Gastroesophageal sphincter (tissue), 4 donors: ENCODE measurements around the gene PBX1. TPM values are rescaled to one million over a fixed set of nuclear protein-coding genes. Genes with fewer than 3 reads are reported as not detected.

Source experiments
- ATAC-seq: fragments of 150-250 bp; one replicate; pipeline ENCODE4 v1.9.1; 2016; ENCODE audit warnings: mild to moderate bottlenecking, moderate library complexity
- H3K27ac ChIP-seq, 4 donors: fragments of 200-600 bp; sonication (generic) in 3 of 4; 1 replicate in 3 of 4; 2 replicates in 1 of 4; pipeline ENCODE4 v1.5.1; 2016 to 2019
- H3K27me3 ChIP-seq: fragments of 200-600 bp; sonication (generic); one replicate; pipeline ENCODE4 v1.5.1; 2019
- H3K36me3 ChIP-seq, 2 donors: fragments of 200-600 bp; sonication (generic); one replicate each; pipeline ENCODE4 v1.5.1; 2019; ENCODE audit warnings: control low read depth in 1 of 2
- H3K4me1 ChIP-seq, 3 donors: fragments of 200-600 bp; sonication (generic); 1 replicate in 2 of 3; 2 replicates in 1 of 3; pipeline ENCODE4 v1.5.1; 2016 to 2019; ENCODE audit warnings: control low read depth in 2 of 3
- H3K4me3 ChIP-seq, 2 donors: fragments of 200-600 bp; sonication (generic); one replicate each; pipeline ENCODE4 v1.5.1; 2019; ENCODE audit warnings: mild to moderate bottlenecking in 1 of 2, moderate library complexity in 1 of 2
- H3K9me3 ChIP-seq, 3 donors: fragments of 200-600 bp; sonication (generic); one replicate each; pipeline ENCODE4 v1.5.1; 2017 to 2019; ENCODE audit warnings: control low read depth in 2 of 3
- EP300 ChIP-seq: sonication (generic); formaldehyde crosslinking; IDR thresholded peaks from one replicate; pipeline ENCODE4 v1.6.1; 2017; ENCODE audit warnings: antibody characterized with exemption, mild to moderate bottlenecking
- POLR2A ChIP-seq, 2 donors: fragments of 450-650 bp; IDR thresholded peaks; one replicate each; pipeline ENCODE4 v1.6.1; 2017; ENCODE audit warnings: antibody characterized with exemption in 2 of 2, mild to moderate bottlenecking in 2 of 2, moderate library complexity in 1 of 2
- POLR2AphosphoS5 ChIP-seq: sonication (generic); formaldehyde crosslinking; IDR thresholded peaks from one replicate; pipeline ENCODE4 v1.6.1; 2017; ENCODE audit warnings: antibody characterized with exemption
- WGBS, 2 donors: methylation state at CpG; one replicate each; pipeline ENCODE4 v1.1.5; 2018; ENCODE audit warnings: low coverage in 1 of 2; 5-methylcytosine and 5-hydroxymethylcytosine counted together
- total RNA-seq, 4 donors: library from RNA; depleted of rRNA; stranded (reverse); fragments of >200 nt; gene quantifications; one replicate each; pipeline ENCODE4 v1.1.0, GENCODE V29; 2016
- TF ChIP-seq, protein P1 (sequence below), 4 experiments: fragments of 200-600 bp in 2 of 4; fragments of 450-650 bp in 2 of 4; sonication (generic) in 1 of 4; IDR thresholded peaks; one replicate each; pipeline ENCODE4 v1.5.1; 2017 to 2019; ENCODE audit warnings: antibody characterized with exemption in 4 of 4, mild to moderate bottlenecking in 2 of 4, moderate library complexity in 2 of 4

Gene PBX1
- total RNA-seq, 4 donors from 2014 or later: 75.8 to 177 (median 140) TPM

DNA sequence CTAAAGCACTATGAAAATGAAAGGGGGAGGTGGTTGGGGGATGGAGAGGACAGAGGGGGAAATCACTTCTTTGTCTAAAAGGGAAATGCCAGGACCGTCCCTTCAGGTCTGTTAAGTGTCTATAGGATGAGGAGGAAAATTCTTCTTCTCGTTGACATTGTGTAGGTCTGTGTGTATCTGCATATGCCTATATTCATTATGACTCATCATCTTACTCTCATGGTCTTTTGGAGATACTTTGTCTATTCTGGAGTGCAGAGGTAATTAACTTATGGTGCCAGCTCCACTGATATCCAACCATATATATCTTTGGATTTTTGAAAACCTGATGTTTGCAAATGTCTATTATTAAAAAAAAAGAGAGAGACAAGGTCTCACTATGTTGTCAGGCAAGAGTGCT lies 143.7 kb downstream of the PBX1 start:
- Histone ChIP-seq H3K9me3 (no peaks in the 10 kb centered on the region), H3K36me3 (no peaks in the 10 kb centered on the region), H3K4me3 (no peak overlapping the region), H3K27ac (peak overlapping the region; percentile 66 to 96 (median 80)), H3K4me1 (peaks cover 11 to 100% (median 52%) of the 10 kb centered on the region in 3 donors), H3K27me3 (no peaks in the 10 kb centered on the region)
- no peak for ATAC-seq
- TF ChIP-seq POLR2A (IDR thresholded peaks at IDR 0.05): no peak
- TF ChIP-seq EP300: no peak
- TF ChIP-seq, protein P1, sequence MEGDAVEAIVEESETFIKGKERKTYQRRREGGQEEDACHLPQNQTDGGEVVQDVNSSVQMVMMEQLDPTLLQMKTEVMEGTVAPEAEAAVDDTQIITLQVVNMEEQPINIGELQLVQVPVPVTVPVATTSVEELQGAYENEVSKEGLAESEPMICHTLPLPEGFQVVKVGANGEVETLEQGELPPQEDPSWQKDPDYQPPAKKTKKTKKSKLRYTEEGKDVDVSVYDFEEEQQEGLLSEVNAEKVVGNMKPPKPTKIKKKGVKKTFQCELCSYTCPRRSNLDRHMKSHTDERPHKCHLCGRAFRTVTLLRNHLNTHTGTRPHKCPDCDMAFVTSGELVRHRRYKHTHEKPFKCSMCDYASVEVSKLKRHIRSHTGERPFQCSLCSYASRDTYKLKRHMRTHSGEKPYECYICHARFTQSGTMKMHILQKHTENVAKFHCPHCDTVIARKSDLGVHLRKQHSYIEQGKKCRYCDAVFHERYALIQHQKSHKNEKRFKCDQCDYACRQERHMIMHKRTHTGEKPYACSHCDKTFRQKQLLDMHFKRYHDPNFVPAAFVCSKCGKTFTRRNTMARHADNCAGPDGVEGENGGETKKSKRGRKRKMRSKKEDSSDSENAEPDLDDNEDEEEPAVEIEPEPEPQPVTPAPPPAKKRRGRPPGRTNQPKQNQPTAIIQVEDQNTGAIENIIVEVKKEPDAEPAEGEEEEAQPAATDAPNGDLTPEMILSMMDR (IDR thresholded peaks at IDR 0.05): no peak
- no peak for TF ChIP-seq POLR2AphosphoS5
- WGBS, 2 donors: 53 to 95% methylated on average over 2 of the region's 2 CpGs

DNA sequence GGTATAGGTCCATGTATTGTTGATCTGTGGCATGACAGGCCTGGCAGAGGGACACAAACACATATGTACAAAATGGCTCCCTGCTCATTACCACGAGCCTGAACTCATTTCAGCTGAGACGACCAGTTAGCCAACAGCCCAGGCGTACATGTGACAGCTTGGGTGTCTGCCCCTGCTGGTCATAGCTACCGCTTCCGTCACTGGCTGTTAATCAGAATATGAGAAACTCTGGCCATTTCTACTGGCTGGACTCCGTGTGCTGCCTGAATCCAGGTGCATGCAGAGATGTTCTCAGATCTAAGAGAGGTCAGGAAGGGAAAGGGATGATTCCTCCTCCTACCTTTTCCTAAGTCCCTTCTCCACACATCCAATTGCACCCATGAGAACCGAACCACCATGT lies 144.5 kb downstream of the PBX1 start:
- H3K36me3 ChIP-seq: no peaks in the 10 kb centered on the region
- no peaks in the 10 kb centered on the region for H3K27me3 ChIP-seq
- H3K4me1 ChIP-seq: peaks cover 19 to 100% (median 58%) of the 10 kb centered on the region in 3 donors
- H3K9me3 ChIP-seq: no peaks in the 10 kb centered on the region
- no peak overlapping the region for H3K4me3 ChIP-seq
- peak; percentile 34 for ATAC-seq
- peak overlapping the region; percentile 66 to 96 (median 76) for H3K27ac ChIP-seq
- TF ChIP-seq POLR2A (IDR thresholded peaks at IDR 0.05) (no peak), POLR2AphosphoS5 (no peak)
- TF ChIP-seq, protein P1 (IDR thresholded peaks at IDR 0.05): peak in 1 of 4 experiments; percentile 13
- WGBS, 2 donors: 53 to 75% methylated on average over 3 of the region's 7 CpGs

DNA sequence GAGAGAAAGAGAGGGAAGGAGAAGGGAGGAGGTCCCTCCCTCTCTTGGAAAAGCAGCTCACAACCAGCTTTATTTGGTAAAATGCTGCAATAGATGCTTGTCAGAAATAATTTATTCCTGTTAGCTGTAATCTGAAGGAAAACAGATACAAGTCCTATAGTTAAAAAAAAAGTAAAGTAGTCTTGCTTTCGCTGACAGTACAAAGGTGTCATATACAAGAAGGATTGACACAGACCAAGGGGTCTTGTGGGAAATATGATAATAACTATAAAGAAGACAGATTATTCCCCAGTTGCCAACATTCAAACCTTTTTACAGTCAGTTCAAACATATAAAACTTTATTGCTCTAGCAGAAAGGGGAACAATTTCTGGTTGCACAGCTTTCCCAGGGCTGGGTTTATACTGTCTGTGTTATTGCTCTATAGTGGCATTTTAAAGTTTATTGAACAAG lies 145.0 kb downstream of the PBX1 start:
- no peak for TF ChIP-seq POLR2AphosphoS5
- no peak for TF ChIP-seq EP300
- TF ChIP-seq, protein P1 (IDR thresholded peaks at IDR 0.05): no peak
- TF ChIP-seq POLR2A (IDR thresholded peaks at IDR 0.05): no peak
- Histone ChIP-seq H3K27me3 (no peaks in the 10 kb centered on the region), H3K27ac (peak overlapping the region; percentile 66 to 96 (median 76)), H3K4me1 (peaks cover 20 to 100% (median 57%) of the 10 kb centered on the region in 3 donors), H3K4me3 (no peak overlapping the region), H3K9me3 (no peaks in the 10 kb centered on the region), H3K36me3 (no peaks in the 10 kb centered on the region)
- 47 to 56% methylated on average over 1 of the region's 1 CpG for WGBS, 2 donors
- ATAC-seq: no peak

DNA sequence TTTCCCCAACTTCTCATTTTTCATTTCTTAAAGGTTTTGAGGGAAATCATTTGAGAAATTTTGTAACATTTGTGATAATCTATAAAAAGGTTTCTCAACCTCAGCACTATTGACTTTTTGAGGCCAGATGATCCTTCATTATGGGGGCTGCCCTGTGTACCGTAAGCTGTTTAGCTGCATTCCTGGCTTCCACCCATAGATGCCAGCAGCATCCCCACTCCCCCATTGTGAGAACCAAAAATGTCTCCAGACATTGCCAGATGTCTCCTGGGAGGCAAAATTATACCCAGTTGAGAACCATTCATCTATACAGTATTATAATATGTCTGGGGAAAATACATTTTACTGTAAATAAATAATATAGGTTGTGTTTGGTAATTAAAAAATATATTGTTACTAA lies 146.0 kb downstream of the PBX1 start:
- no peak for ATAC-seq
- H3K4me3 ChIP-seq: no peak overlapping the region
- no peaks in the 10 kb centered on the region for H3K9me3 ChIP-seq
- H3K27me3 ChIP-seq: no peaks in the 10 kb centered on the region
- H3K36me3 ChIP-seq: no peaks in the 10 kb centered on the region
- WGBS, 2 donors: 58% methylated on average over 1 of the region's 1 CpG; no CpG with 5 or more reads in 1 of the 2 donors
- peaks cover 20 to 100% (median 50%) of the 10 kb centered on the region in 3 donors for H3K4me1 ChIP-seq
- H3K27ac ChIP-seq: peak overlapping the region; percentile 66 to 96 (median 76)
- TF ChIP-seq, protein P1 (IDR thresholded peaks at IDR 0.05): no peak
- no peak for TF ChIP-seq EP300
- no peak for TF ChIP-seq POLR2AphosphoS5
- TF ChIP-seq POLR2A (IDR thresholded peaks at IDR 0.05): no peak

DNA sequence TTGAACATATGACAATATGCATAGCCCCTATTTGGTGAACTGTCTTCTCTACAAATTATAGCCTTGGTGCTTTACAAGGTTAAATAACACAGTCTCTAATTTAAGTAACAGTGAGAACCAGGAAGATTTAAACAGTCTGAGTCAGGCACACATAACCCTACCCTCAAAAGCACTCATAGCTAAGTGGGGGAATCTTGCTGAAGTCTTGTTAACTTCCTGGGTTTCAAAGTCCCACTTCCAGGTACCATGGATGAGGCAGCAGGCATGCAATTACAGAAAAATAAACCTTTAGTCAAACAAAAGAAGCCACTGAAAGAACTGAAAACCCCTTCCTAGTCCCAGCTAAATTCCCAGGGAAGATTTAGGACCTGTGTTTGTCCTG lies 147.6 kb downstream of the PBX1 start:
- Histone ChIP-seq H3K27ac (peak overlapping the region; percentile 78 to 87 (median 83)), H3K4me1 (peaks cover 17 to 97% (median 40%) of the 10 kb centered on the region in 3 donors)
- no peak for ATAC-seq

More for the DNA sequence above, 147.6 kb downstream of the PBX1 start:
- Histone ChIP-seq H3K36me3 (no peaks in the 10 kb centered on the region), H3K9me3 (no peaks in the 10 kb centered on the region), H3K27me3 (no peaks in the 10 kb centered on the region), H3K4me3 (no peak overlapping the region)
- TF ChIP-seq POLR2AphosphoS5: no peak
- no peak for TF ChIP-seq EP300
- TF ChIP-seq, protein P1 (IDR thresholded peaks at IDR 0.05): no peak
- TF ChIP-seq POLR2A (IDR thresholded peaks at IDR 0.05): no peak
